A549 (cell line): ENCODE data around the gene TACR1. TPM values are rescaled to one million over a fixed set of nuclear protein-coding genes. Genes with fewer than 3 reads are reported as not detected.

Experiments
- ATAC-seq, 2 experiments: fragments of 200-7000 bp in 1 of 2; fragments of >200 bp in 1 of 2; cut with Nextera tagmentation in 1 of 2; cut with Tn5 transposase in 1 of 2; 3 replicates each; pipeline versions ENCODE4 v1.8.0 to v1.9.1; 2018 to 2020; ENCODE audit warnings: mild to moderate bottlenecking in 1 of 2, moderate library complexity in 1 of 2
- CTCF ChIA-PET: fragments of 300-600 bp; sonication (Branson Sonifier 250); formaldehyde crosslinking; extraction: SDS; loops from one replicate; lab custom pipeline; 2021; ENCODE audit warnings: antibody characterized with exemption, inconsistent platforms; lab: Yijun Ruan, JAX
- POLR2A ChIA-PET: fragments of 350-600 bp; formaldehyde crosslinking; extraction: SDS; loops from one replicate; lab custom pipeline; 2021; ENCODE audit warnings: antibody characterized with exemption, inconsistent platforms; lab: Yijun Ruan, JAX
- DNase-seq, 2 experiments: peaks; one replicate each; pipeline versions ENCODE4 v3.0.0 to v3.0.0-alpha.2; 2011 to 2016; ENCODE audit warnings: low read depth in 1 of 2, low spot score in 1 of 2
- FAIRE-seq: peaks from 2 replicates; lab custom pipeline; 2011; peaks lifted over from hg19 to GRCh38; lab: Jason Lieb, UNC
- H3K27ac ChIP-seq, 2 experiments: fragments of >200 bp; sonication (Bioruptor Twin); formaldehyde crosslinking; 3 replicates each; pipeline ENCODE4 v1.5.1; 2016 to 2017
- H3K4me1 ChIP-seq: fragments of >200 bp; sonication (Bioruptor Twin); formaldehyde crosslinking; 3 replicates; pipeline ENCODE4 v1.6.1; 2016
- H3K4me2 ChIP-seq: fragments of >200 bp; sonication (Bioruptor Twin); formaldehyde crosslinking; 3 replicates; pipeline ENCODE4 v1.6.1; 2016
- H3K4me3 ChIP-seq: fragments of >200 bp; sonication (Bioruptor Twin); formaldehyde crosslinking; 3 replicates; pipeline ENCODE4 v1.5.1; 2016
- H3K9me3 ChIP-seq: fragments of >200 bp; sonication (Bioruptor Twin); formaldehyde crosslinking; 3 replicates; pipeline ENCODE4 v1.6.1; 2016
- CBX2 ChIP-seq: fragments of 200-600 bp; sonication (generic); IDR thresholded peaks from 2 replicates; pipeline ENCODE4 v1.6.1; 2016; ENCODE audit warnings: low read depth, mild to moderate bottlenecking, borderline replicate concordance
- CHD4 ChIP-seq: fragments of 200-600 bp; sonication (generic); IDR thresholded peaks from 2 replicates; pipeline ENCODE4 v1.6.1; 2016; ENCODE audit warnings: antibody characterized with exemption, mild to moderate bottlenecking, borderline replicate concordance
- EHMT2 ChIP-seq: fragments of 200-600 bp; sonication (generic); IDR thresholded peaks from 2 replicates; pipeline ENCODE4 v1.6.1; 2016; ENCODE audit warnings: antibody characterized with exemption, low read depth, mild to moderate bottlenecking, moderate library complexity
- FOSB ChIP-seq: fragments of 250-450 bp; sonication (Bioruptor Pico); IDR thresholded peaks from 2 replicates; pipeline ENCODE4 v1.5.0; 2020; ENCODE audit warnings: mild to moderate bottlenecking, moderate library complexity
- FOXS1 ChIP-seq: fragments of 250-450 bp; sonication (Bioruptor Pico); IDR thresholded peaks from 2 replicates; pipeline ENCODE4 v1.5.0; 2020; ENCODE audit warnings: mild to moderate bottlenecking, moderate library complexity
- GATA3 ChIP-seq: IDR thresholded peaks from 2 replicates; pipeline ENCODE4 v1.6.1; 2012; ENCODE audit warnings: borderline replicate concordance
- HEYL ChIP-seq: fragments of 250-450 bp; sonication (Bioruptor Pico); IDR thresholded peaks from 2 replicates; pipeline ENCODE4 v1.8.0; 2021; ENCODE audit warnings: mild to moderate bottlenecking, moderate library complexity
- KDM5A ChIP-seq: fragments of 200-600 bp; sonication (generic); IDR thresholded peaks from 2 replicates; pipeline ENCODE4 v1.6.1; 2016; ENCODE audit warnings: antibody characterized with exemption, mild to moderate bottlenecking
- MAFK ChIP-seq: fragments of 450-650 bp; IDR thresholded peaks from 2 replicates; pipeline ENCODE4 v1.6.1; 2014; ENCODE audit not compliant: partially characterized antibody
- MYC ChIP-seq: IDR thresholded peaks from 2 replicates; pipeline ENCODE4 v1.6.1; 2012; ENCODE audit warnings: mild to moderate bottlenecking, inconsistent platforms, low read length, improper control_type of control experiment, borderline replicate concordance
- NFE2L2 ChIP-seq: fragments of 150-350 bp; conservative IDR thresholded peaks from 2 replicates; pipeline ENCODE4 v1.6.1; 2014; ENCODE audit warnings: low read length
- NPAS2 ChIP-seq: fragments of 250-450 bp; sonication (Bioruptor Pico); IDR thresholded peaks from 2 replicates; pipeline ENCODE4 v1.8.0; 2022; ENCODE audit warnings: mild to moderate bottlenecking, moderate library complexity, borderline replicate concordance
- RAD21 ChIP-seq, 2 experiments: fragments of >200 bp in 1 of 2; sonication (Bioruptor Twin) in 1 of 2; formaldehyde crosslinking in 1 of 2; IDR thresholded peaks in 1 of 2; conservative IDR thresholded peaks in 1 of 2; 2 replicates in 1 of 2; 3 replicates in 1 of 2; pipeline ENCODE4 v1.6.1; 2012 to 2018; ENCODE audit warnings: inconsistent platforms in 1 of 2
- RARB ChIP-seq: fragments of 250-450 bp; sonication (Bioruptor Pico); IDR thresholded peaks from 2 replicates; pipeline ENCODE4 v1.8.0; 2021; ENCODE audit warnings: mild to moderate bottlenecking, moderate library complexity
- RFX5 ChIP-seq: fragments of 450-650 bp; IDR thresholded peaks from 2 replicates; pipeline ENCODE4 v1.7.1; 2014; ENCODE audit warnings: antibody characterized with exemption, mild to moderate bottlenecking, moderate library complexity
- TFCP2L1 ChIP-seq: fragments of 250-450 bp; sonication (Bioruptor Pico); IDR thresholded peaks from 2 replicates; pipeline ENCODE4 v1.5.0; 2021; ENCODE audit warnings: mild to moderate bottlenecking
- TP53 ChIP-seq: fragments of 250-450 bp; sonication (Bioruptor Pico); IDR thresholded peaks from 2 replicates; pipeline ENCODE4 v1.5.0; 2021; ENCODE audit warnings: mild to moderate bottlenecking, moderate library complexity
- ZC3H11A ChIP-seq: fragments of 450-650 bp; IDR thresholded peaks from 2 replicates; pipeline ENCODE4 v1.6.1; 2014; ENCODE audit warnings: antibody characterized with exemption, mild to moderate bottlenecking
- WGBS: methylation state at CpG from one replicate; pipeline ENCODE4 v1.1.6; 2017; ENCODE audit errors: missing lambda C conversion rate; 5-methylcytosine and 5-hydroxymethylcytosine counted together
- polyA plus RNA-seq, 4 experiments: library from polyadenylated mRNA; depleted of rRNA in 3 of 4; stranded (reverse); fragments of >200 nt; fragmentation: RNase III in 1 of 4; extraction: RNeasy Plus Mini Kit Qiagen cat#74134 plus additional on column Dnase treatment in 1 of 4; gene quantifications; 2 replicates in 3 of 4; 3 replicates in 1 of 4; pipeline ENCODE4 v1.2.3, GENCODE V29; 2011 to 2017
- TF ChIP-seq, protein P1 (sequence below): fragments of 200-600 bp; sonication (generic); IDR thresholded peaks from 2 replicates; pipeline ENCODE4 v1.6.1; 2016; ENCODE audit warnings: antibody characterized with exemption, mild to moderate bottlenecking, moderate library complexity

The TACR1 gene
- polyA plus RNA-seq, 2 of the 4 experiments (the other 2 are of a cell fraction): 0.27 to 0.92 TPM

DNA sequence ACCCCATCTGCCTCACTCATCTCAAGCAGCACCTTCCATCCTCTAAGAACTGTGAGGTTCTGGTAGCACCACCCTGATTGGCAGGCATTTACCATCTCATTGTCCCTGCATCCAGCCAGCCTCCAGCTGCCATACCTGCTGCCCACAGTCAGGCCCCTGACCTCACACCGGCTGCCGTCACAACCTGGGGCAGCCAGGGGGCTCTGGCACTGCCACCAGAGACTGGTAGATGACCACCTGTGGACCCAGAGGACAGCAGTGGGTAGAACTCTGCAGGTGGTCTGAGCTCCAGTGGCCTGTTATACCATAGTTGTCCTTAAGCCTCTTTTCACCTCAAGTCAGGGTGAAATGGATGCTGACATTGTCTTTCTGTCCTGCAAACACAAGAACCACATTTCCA is 171.4 kb downstream of the TACR1 start:
- TF ChIP-seq TFCP2L1 (CRISPR knock-in tag) (no peak), CHD4 (no peak), CBX2 (no peak), EHMT2 (no peak), FOXS1 (CRISPR knock-in tag) (no peak), GATA3 (no peak), RARB (CRISPR knock-in tag) (no peak), FOSB (CRISPR knock-in tag) (no peak), MAFK (no peak), RAD21 (conservative IDR thresholded peaks at IDR 0.05 in 1 of 2, IDR thresholded peaks at IDR 0.05 in 1 of 2) (no peak), HEYL (CRISPR knock-in tag) (no peak), NFE2L2 (no peak), MYC (no peak)
- DNase-seq (no peak), ATAC-seq (no peak), FAIRE-seq (no peak)
- CTCF ChIA-PET: interaction anchor here (1.5 kb wide), 1 partner anchor 33 kb away, joined by 3 read pairs; no protein-coding TSS in a partner anchor
- H3K27ac ChIP-seq: no peak overlapping the region
- H3K4me1 ChIP-seq: peaks cover 6% of the 10 kb centered on the region; the same call in 1 of the 3 replicates
- POLR2A ChIA-PET: no interaction called here
- H3K9me3 ChIP-seq: no peaks in the 10 kb centered on the region
- no peak overlapping the region for H3K4me2 ChIP-seq
- H3K4me3 ChIP-seq: no peak overlapping the region
- 89% methylated on average over 2 of the region's 2 CpGs for WGBS

GRCh38 chr2:75025633-75026380 is 173.5 kb downstream of the TACR1 start:
- Histone ChIP-seq H3K9me3 (no peaks in the 10 kb centered on the region), H3K4me3 (no peak overlapping the region), H3K27ac (no peak overlapping the region; a peak in 1 of 6 replicates), H3K4me2 (no peak overlapping the region), H3K4me1 (peaks cover 21% of the 10 kb centered on the region; the same call in 1 of the 3 replicates)
- POLR2A ChIA-PET: no interaction called here
- DNase-seq (no peak), ATAC-seq (peak; percentile 27 to 48; a peak in 2 of 6 replicates), FAIRE-seq (no peak)
- 62% methylated on average over 2 of the region's 2 CpGs for WGBS
- CTCF ChIA-PET: interaction anchor here (2.0 kb wide), 1 partner anchor 107 kb away, joined by 4 read pairs; no protein-coding TSS in a partner anchor
- TF ChIP-seq RFX5 (no peak), MAFK (peak; percentile 43)
- TF ChIP-seq, protein P1, sequence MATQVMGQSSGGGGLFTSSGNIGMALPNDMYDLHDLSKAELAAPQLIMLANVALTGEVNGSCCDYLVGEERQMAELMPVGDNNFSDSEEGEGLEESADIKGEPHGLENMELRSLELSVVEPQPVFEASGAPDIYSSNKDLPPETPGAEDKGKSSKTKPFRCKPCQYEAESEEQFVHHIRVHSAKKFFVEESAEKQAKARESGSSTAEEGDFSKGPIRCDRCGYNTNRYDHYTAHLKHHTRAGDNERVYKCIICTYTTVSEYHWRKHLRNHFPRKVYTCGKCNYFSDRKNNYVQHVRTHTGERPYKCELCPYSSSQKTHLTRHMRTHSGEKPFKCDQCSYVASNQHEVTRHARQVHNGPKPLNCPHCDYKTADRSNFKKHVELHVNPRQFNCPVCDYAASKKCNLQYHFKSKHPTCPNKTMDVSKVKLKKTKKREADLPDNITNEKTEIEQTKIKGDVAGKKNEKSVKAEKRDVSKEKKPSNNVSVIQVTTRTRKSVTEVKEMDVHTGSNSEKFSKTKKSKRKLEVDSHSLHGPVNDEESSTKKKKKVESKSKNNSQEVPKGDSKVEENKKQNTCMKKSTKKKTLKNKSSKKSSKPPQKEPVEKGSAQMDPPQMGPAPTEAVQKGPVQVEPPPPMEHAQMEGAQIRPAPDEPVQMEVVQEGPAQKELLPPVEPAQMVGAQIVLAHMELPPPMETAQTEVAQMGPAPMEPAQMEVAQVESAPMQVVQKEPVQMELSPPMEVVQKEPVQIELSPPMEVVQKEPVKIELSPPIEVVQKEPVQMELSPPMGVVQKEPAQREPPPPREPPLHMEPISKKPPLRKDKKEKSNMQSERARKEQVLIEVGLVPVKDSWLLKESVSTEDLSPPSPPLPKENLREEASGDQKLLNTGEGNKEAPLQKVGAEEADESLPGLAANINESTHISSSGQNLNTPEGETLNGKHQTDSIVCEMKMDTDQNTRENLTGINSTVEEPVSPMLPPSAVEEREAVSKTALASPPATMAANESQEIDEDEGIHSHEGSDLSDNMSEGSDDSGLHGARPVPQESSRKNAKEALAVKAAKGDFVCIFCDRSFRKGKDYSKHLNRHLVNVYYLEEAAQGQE: no peak

- no peak for ATAC-seq
Observed at GRCh38 chr2:75025216-75025615, 174.1 kb downstream of the TACR1 start.

More at GRCh38 chr2:75025216-75025615, 174.1 kb downstream of the TACR1 start:
- Histone ChIP-seq H3K27ac (no peak overlapping the region), H3K4me2 (no peak overlapping the region), H3K9me3 (no peaks in the 10 kb centered on the region), H3K4me1 (peaks cover 21% of the 10 kb centered on the region; the same call in 1 of the 3 replicates), H3K4me3 (no peak overlapping the region)
- no peak for FAIRE-seq
- TF ChIP-seq GATA3: no peak
- no peak for TF ChIP-seq TP53 (CRISPR knock-in tag)
- no peak for TF ChIP-seq ZC3H11A
- TF ChIP-seq NPAS2 (CRISPR knock-in tag): no peak
- TF ChIP-seq KDM5A: no peak
- no peak for DNase-seq
- POLR2A ChIA-PET: no interaction called here
- CTCF ChIA-PET: interaction anchor here (1.2 to 2.0 kb wide), 2 partner anchors 14 to 106 kb away, joined by 4 to 5 read pairs; no protein-coding TSS in a partner anchor
